Upper lobe of left lung (tissue), 6 donors: ENCODE data around the gene TP73. TPM values are rescaled to one million over a fixed set of nuclear protein-coding genes. Genes with fewer than 3 reads are reported as not detected.

Source experiments
- ATAC-seq, 2 donors: fragments of 200-7000 bp; cut with Tn5 transposase; one replicate each; pipeline ENCODE4 v1.9.1; 2022; ENCODE audit warnings: mild to moderate bottlenecking in 2 of 2, moderate library complexity in 2 of 2; ENCODE audit not compliant: low FRiP score in 2 of 2
- DNase-seq, 2 donors: peaks; one replicate each; pipeline ENCODE4 v3.0.0-alpha.2; 2019 to 2020
- H3K27ac ChIP-seq, 4 donors: fragments of 200-600 bp; sonication (generic); one replicate each; pipeline ENCODE4 v1.5.1; 2016 to 2019
- H3K27me3 ChIP-seq, 4 donors: fragments of 200-600 bp; sonication (generic); one replicate each; pipeline ENCODE4 v1.5.1; 2017 to 2019
- H3K36me3 ChIP-seq, 4 donors: fragments of 200-600 bp; sonication (generic); one replicate each; pipeline ENCODE4 v1.5.1; 2016 to 2019
- H3K4me1 ChIP-seq, 4 donors: fragments of 200-600 bp; sonication (generic); one replicate each; pipeline ENCODE4 v1.5.1; 2018 to 2019
- H3K4me3 ChIP-seq, 4 donors: fragments of 200-600 bp; sonication (generic); one replicate each; pipeline ENCODE4 v1.5.1; 2017 to 2019; ENCODE audit warnings: mild to moderate bottlenecking in 2 of 4, moderate library complexity in 1 of 4
- H3K9me3 ChIP-seq, 4 donors: fragments of 200-600 bp; sonication (generic); one replicate each; pipeline ENCODE4 v1.5.1; 2018 to 2019
- EP300 ChIP-seq, 4 donors: sonication (generic); formaldehyde crosslinking; IDR thresholded peaks; one replicate each; pipeline ENCODE4 v1.5.1; 2017; ENCODE audit warnings: antibody characterized with exemption in 4 of 4, control low read depth in 2 of 4
- POLR2A ChIP-seq, 4 donors: fragments of 450-650 bp; IDR thresholded peaks; one replicate each; pipeline ENCODE4 v1.5.1; 2016 to 2017; ENCODE audit warnings: antibody characterized with exemption in 4 of 4, mild to moderate bottlenecking in 2 of 4
- POLR2AphosphoS5 ChIP-seq, 2 donors: sonication (generic); formaldehyde crosslinking; IDR thresholded peaks; one replicate each; pipeline ENCODE4 v1.5.1; 2017; ENCODE audit warnings: antibody characterized with exemption in 2 of 2
- WGBS, 2 donors: methylation state at CpG; one replicate each; pipeline ENCODE4 v1.1.5; 2017 to 2018; 5-methylcytosine and 5-hydroxymethylcytosine counted together
- total RNA-seq, 6 donors: library from RNA; depleted of rRNA in 4 of 6; stranded (reverse); fragments of >200 nt in 4 of 6; gene quantifications; one replicate each; pipeline versions ENCODE4 v1.1.0 to v1.2.1, GENCODE V29; 2016 to 2021
- TF ChIP-seq, protein P1 (sequence below), 6 experiments: fragments of 450-650 bp in 4 of 6; fragments of 200-600 bp in 2 of 6; sonication (generic) in 2 of 6; IDR thresholded peaks; one replicate each; pipeline ENCODE4 v1.5.1; 2016 to 2019; ENCODE audit warnings: antibody characterized with exemption in 6 of 6
- donor health status: DM: no; HTN: no; CAD: no; lungs with moderate emphysema.
- donor health status: DM: no; HTN: yes; CAD: no; lungs with severe emphysema.

The TP73 gene
- total RNA-seq, 6 donors from 2014 or later = 0.77 to 9.8 (median 4.1) TPM

DNA sequence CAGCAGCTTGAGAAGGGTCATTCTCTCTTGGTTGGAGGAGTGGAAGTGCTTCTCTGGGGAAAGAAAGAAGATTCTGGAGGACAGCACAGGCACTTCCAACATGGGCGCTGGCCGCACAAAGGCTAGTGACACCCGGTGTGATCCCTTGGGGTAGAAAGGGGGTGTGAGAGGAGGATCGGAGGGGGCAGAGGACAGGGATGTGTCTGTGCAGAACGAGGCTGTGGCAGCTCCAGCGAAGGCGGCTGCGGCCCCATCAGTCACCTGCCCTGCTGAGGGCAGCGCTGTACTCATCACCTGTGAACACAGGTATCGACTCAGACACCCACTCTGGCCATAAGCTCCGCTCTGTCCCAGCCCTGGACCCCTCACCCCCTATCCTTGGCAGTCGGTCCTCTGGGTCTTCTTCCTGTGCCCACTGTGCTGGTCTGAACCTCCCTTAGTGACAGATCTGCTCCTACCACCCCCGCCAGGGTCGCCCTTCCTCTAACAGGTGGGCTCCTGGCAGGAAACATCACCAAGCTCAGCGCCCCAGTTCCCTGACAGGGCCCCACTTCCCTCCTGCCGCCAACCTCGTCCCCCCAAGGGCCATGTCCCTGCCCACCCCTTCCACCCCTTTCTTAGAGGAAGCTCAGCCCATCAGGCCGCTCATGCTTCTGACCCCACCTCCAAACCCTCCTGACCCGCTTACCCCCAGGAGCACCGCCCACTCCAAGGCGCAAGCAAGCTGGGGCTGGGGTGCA lies 20.1 kb downstream of the TP73 start:
- no peaks in the 10 kb centered on the region for H3K27me3 ChIP-seq
- WGBS, 2 donors = 76 to 80% methylated on average over 21 of the region's 21 CpGs
- H3K9me3 ChIP-seq = no peaks in the 10 kb centered on the region
- no peak overlapping the region for H3K4me3 ChIP-seq
- no peaks in the 10 kb centered on the region for H3K36me3 ChIP-seq
- DNase-seq (peak in 1 of 2 donors; percentile 46), ATAC-seq (no peak)
- peaks cover 15 to 23% (median 19%) of the 10 kb centered on the region in 4 donors for H3K4me1 ChIP-seq
- H3K27ac ChIP-seq = no peak overlapping the region
- TF ChIP-seq POLR2AphosphoS5 (IDR thresholded peaks at IDR 0.05) = no peak
- TF ChIP-seq, protein P1, sequence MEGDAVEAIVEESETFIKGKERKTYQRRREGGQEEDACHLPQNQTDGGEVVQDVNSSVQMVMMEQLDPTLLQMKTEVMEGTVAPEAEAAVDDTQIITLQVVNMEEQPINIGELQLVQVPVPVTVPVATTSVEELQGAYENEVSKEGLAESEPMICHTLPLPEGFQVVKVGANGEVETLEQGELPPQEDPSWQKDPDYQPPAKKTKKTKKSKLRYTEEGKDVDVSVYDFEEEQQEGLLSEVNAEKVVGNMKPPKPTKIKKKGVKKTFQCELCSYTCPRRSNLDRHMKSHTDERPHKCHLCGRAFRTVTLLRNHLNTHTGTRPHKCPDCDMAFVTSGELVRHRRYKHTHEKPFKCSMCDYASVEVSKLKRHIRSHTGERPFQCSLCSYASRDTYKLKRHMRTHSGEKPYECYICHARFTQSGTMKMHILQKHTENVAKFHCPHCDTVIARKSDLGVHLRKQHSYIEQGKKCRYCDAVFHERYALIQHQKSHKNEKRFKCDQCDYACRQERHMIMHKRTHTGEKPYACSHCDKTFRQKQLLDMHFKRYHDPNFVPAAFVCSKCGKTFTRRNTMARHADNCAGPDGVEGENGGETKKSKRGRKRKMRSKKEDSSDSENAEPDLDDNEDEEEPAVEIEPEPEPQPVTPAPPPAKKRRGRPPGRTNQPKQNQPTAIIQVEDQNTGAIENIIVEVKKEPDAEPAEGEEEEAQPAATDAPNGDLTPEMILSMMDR (IDR thresholded peaks at IDR 0.05) = no peak
- no peak for TF ChIP-seq EP300 (IDR thresholded peaks at IDR 0.05)
- TF ChIP-seq POLR2A (IDR thresholded peaks at IDR 0.05) = no peak

DNA sequence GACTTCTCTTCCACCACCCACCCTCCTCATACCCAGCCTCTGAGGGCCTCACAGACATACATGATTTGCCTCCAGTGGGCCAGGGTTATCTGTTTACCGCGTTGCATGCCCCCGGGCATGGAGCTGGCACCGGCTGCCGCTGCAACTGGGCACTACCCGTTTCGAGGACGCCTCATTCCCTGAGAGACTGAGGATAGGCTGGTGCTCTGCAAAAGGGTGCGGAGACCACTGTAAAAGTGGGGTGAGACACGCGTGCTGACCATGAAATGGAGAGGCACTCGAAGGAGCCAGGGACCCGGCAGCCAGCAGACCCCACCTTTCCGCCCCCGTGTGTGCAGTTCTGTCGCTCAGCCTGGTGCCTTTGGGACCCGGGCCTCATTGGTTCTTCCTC lies 20.6 kb downstream of the TP73 start:
- Histone ChIP-seq H3K27me3 (no peaks in the 10 kb centered on the region), H3K4me1 (peaks cover 15 to 23% (median 19%) of the 10 kb centered on the region in 4 donors), H3K9me3 (no peaks in the 10 kb centered on the region), H3K36me3 (no peaks in the 10 kb centered on the region), H3K4me3 (no peak overlapping the region), H3K27ac (no peak overlapping the region)
- DNase-seq = peak in 1 of 2 donors; percentile 56
- WGBS, 2 donors = 81 to 92% methylated on average over 14 to 17 of the region's 17 CpGs
- TF ChIP-seq, protein P1 (IDR thresholded peaks at IDR 0.05) = no peak
- no peak for TF ChIP-seq EP300 (IDR thresholded peaks at IDR 0.05)
- TF ChIP-seq POLR2A (IDR thresholded peaks at IDR 0.05) = no peak
- TF ChIP-seq POLR2AphosphoS5 (IDR thresholded peaks at IDR 0.05) = no peak
- no peak for ATAC-seq

DNA sequence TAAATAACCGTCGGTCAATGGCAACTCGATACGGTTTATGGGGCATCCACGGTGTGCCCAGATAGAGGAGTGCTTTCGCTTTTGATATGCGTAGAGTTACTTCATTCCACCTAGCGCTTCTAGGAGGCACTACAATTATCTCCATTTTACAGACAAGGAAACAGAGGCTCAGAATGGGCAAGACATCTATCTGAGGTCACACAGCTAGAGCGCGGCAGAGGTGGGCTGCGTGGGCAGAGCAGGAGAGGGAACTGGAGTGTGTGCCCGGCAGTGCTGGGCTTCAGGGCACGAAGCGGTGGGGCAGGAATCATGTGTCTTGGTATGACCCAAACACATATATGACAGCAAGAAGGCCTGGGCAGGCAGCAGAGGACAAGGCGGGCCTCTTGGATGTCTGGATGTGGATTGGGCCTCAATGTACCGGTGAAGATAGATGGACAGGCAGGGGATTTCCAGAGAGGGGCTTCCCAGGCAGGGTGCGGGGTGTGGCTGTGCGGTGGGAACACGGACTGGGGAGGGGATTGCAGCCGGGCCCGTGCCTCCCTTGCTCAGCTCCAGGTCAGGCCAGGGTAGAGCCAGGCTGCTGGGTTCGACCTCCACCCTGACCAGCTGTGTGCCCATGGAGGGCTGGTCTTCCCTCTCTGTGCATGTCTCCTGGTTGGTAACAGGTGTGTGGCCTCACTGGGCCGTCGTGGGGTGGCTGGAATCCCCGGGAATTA lies 21.2 kb downstream of the TP73 start:
- ATAC-seq (no peak), DNase-seq (peak in 1 of 2 donors; percentile 48)
- Histone ChIP-seq H3K4me3 (no peak overlapping the region), H3K9me3 (no peaks in the 10 kb centered on the region), H3K27ac (no peak overlapping the region), H3K27me3 (no peaks in the 10 kb centered on the region), H3K4me1 (peaks cover 11 to 20% (median 19%) of the 10 kb centered on the region in 4 donors), H3K36me3 (no peaks in the 10 kb centered on the region)
- 81 to 93% methylated on average over 21 to 25 of the region's 25 CpGs for WGBS, 2 donors
- TF ChIP-seq POLR2A (IDR thresholded peaks at IDR 0.05) (no peak), POLR2AphosphoS5 (IDR thresholded peaks at IDR 0.05) (no peak), EP300 (IDR thresholded peaks at IDR 0.05) (no peak)
- TF ChIP-seq, protein P1 (IDR thresholded peaks at IDR 0.05) = no peak

DNA sequence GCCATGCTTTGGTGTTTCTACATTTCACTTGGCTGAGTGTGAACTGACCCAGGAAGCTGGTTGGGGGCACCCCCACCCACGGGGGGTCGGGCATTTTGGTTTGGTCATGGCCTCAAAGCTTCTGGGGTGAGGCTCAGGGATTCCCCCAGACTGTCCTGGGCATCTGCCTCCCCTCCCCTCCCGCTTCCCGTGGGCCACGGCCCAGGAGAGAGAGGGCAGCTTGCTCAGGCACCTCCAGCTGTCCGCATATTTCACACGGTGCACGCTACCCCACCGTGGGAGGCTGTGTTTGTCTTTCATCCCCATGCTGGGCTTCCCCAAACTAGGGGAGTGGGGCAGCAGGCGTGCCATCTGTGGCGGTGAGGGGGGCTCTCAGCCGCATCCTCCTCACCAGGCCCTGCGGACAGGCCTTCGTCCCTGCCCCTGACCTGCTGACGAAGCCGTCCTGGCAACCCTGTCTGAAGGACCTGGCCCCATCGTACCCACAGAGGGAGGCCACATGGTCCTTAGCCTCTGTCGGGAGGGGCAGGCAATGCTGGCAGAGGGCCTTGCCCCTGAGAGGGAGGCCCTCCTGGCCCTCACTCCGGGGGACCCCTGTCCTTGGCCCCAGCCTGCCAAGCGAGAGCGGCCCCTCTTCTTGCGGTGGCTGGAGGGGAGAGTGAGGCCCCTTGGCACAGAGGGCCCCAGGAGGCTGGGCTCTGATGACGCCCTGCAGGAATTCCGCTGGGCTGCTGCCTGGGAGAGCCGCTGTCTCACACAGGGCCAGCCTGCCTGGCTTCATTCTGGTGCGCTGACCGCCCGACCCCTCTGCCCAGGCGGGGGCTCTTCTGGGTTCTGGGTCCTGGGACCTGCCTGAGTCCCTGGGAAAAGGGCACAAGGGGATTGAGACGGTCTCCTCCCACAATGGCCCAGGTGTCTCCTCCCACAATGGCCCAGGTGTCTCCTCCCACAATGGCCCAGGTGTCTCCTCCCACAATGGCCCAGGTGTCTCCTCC lies 22.1 kb downstream of the TP73 start:
- no peak overlapping the region for H3K27ac ChIP-seq
- H3K9me3 ChIP-seq = no peaks in the 10 kb centered on the region
- 70% methylated on average over 20 of the region's 30 CpGs; no CpG with 5 or more reads in 1 of the 2 donors for WGBS, 2 donors
- peak overlapping the region in 1 of 4 donors; percentile 39 for H3K4me3 ChIP-seq
- no peaks in the 10 kb centered on the region for H3K27me3 ChIP-seq
- ATAC-seq (no peak), DNase-seq (peak in 1 of 2 donors; percentile 69)
- TF ChIP-seq POLR2AphosphoS5 (IDR thresholded peaks at IDR 0.05) = no peak
- TF ChIP-seq, protein P1 (IDR thresholded peaks at IDR 0.05) = no peak
- no peak for TF ChIP-seq EP300 (IDR thresholded peaks at IDR 0.05)
- TF ChIP-seq POLR2A (IDR thresholded peaks at IDR 0.05) = no peak
- H3K4me1 ChIP-seq = peaks cover 9 to 19% (median 14%) of the 10 kb centered on the region in 4 donors
- H3K36me3 ChIP-seq = no peaks in the 10 kb centered on the region
